Nasal cavity respiratory epithelium epithelial cell of viscerocranial mucosa (primary cell): ENCODE data around the gene SERPING1. TPM values are rescaled to one million over a fixed set of nuclear protein-coding genes. Genes with fewer than 3 reads are reported as not detected.

Source experiments
- total RNA-seq: library from RNA; depleted of rRNA; stranded (reverse); fragments of >200 nt; gene quantifications from 2 replicates; pipeline ENCODE4 v1.2.3, GENCODE V29; 2014

SERPING1 gene
- total RNA-seq, result 0.68 and 10.0 TPM in 2 replicates

GRCh38 chr11:57597461-57597915, at the start of gene SERPING1:
TSS of gene SERPING1 (plus strand) at chr11:57597685. CDS start at chr11:57598271, 586 bp downstream.

GRCh38 chr11:57567515-57568329, 29.8 kb upstream of the SERPING1 start, which contains the start of gene UBE2L6:
TSS of gene UBE2L6 (minus strand) at chr11:57567672. CDS start at chr11:57567611, 61 bp downstream.

GRCh38 chr11:57649826-57650738, 52.6 kb downstream of the SERPING1 start, which contains the start of gene YPEL4:
TSS of gene YPEL4 (minus strand) at chr11:57649912. CDS start at chr11:57647107, 2,805 bp downstream.

GRCh38 chr11:57657194-57658022, 59.9 kb downstream of the SERPING1 start, which contains the start of gene CLP1:
TSS of gene CLP1 (plus strand) at chr11:57657762. CDS start at chr11:57659477, 1,715 bp downstream.

Other genes with a start within 250 kb of the SERPING1 start
- gene PRG3, start 216.5 kb upstream of the SERPING1 start, total RNA-seq, result not detected in 2 replicates
- gene PRG2, start 207.0 kb upstream of the SERPING1 start, total RNA-seq, result not detected in 2 replicates
- gene SLC43A3, start 170.6 kb upstream of the SERPING1 start, total RNA-seq, result 15.6 and 21.9 TPM in 2 replicates
- gene RTN4RL2, start 137.2 kb upstream of the SERPING1 start, total RNA-seq, result under 0.01 TPM in 1 of 2 replicates, not detected in the other
- gene SLC43A1, start 82.0 kb upstream of the SERPING1 start, total RNA-seq, result 2.0 and 2.1 TPM in 2 replicates
- 32.3 and 69.0 TPM in 2 replicates for gene TIMM10, start 66.9 kb upstream of the SERPING1 start, total RNA-seq
- gene SMTNL1, start 60.1 kb upstream of the SERPING1 start, total RNA-seq, result not detected in 2 replicates
- gene UBE2L6, start 30.0 kb upstream of the SERPING1 start, total RNA-seq, result 10.3 and 48.4 TPM in 2 replicates
- under 0.01 and 0.07 TPM in 2 replicates for gene YPEL4, start 52.2 kb downstream of the SERPING1 start, total RNA-seq
- 22.4 and 24.9 TPM in 2 replicates for gene CLP1, start 60.1 kb downstream of the SERPING1 start, total RNA-seq
- 45.5 and 79.9 TPM in 2 replicates for gene ZDHHC5, start 70.4 kb downstream of the SERPING1 start, total RNA-seq
- gene MED19, start 114.5 kb downstream of the SERPING1 start, total RNA-seq, result 13.8 and 18.8 TPM in 2 replicates
- 89.5 and 95.5 TPM in 2 replicates for gene TMX2, start 114.9 kb downstream of the SERPING1 start, total RNA-seq
- 73.5 and 83.4 TPM in 2 replicates for gene SELENOH, start 143.8 kb downstream of the SERPING1 start, total RNA-seq
- gene BTBD18, start 154.1 kb downstream of the SERPING1 start, total RNA-seq, result not detected in 2 replicates
- 174 and 308 TPM in 2 replicates for gene CTNND1, start 164.1 kb downstream of the SERPING1 start, total RNA-seq